Lower leg skin (tissue), 4 donors: ENCODE results near the gene PEA15. TPM values are rescaled to one million over a fixed set of nuclear protein-coding genes. Genes with fewer than 3 reads are reported as not detected.

Source experiments
- DNase-seq, 2 donors: peaks; one replicate each; pipeline ENCODE4 v3.0.0-alpha.2; 2019; ENCODE audit warnings: low spot score in 2 of 2
- H3K4me3 ChIP-seq: fragments of 200-600 bp; sonication (generic); 2 replicates; pipeline ENCODE4 v1.5.1; 2017; ENCODE audit warnings: mild to moderate bottlenecking, low read depth; ENCODE audit not compliant: poor library complexity, severe bottlenecking
- CTCF ChIP-seq, 3 donors: fragments of 450-650 bp; IDR thresholded peaks; one replicate each; pipeline ENCODE4 v1.5.1; 2016; ENCODE audit warnings: antibody characterized with exemption in 3 of 3, mild to moderate bottlenecking in 3 of 3, moderate library complexity in 2 of 3
- POLR2A ChIP-seq, 2 donors: fragments of 450-650 bp; IDR thresholded peaks; one replicate each; pipeline ENCODE4 v1.6.1; 2016 to 2017; ENCODE audit warnings: antibody characterized with exemption in 2 of 2, mild to moderate bottlenecking in 1 of 2, moderate library complexity in 1 of 2
- whole genome bisulfite sequencing, 2 donors: methylation state at CpG; one replicate each; pipeline ENCODE4 v1.1.5; 2018; 5-methylcytosine and 5-hydroxymethylcytosine counted together
- intact Hi-C: fragments of 100-400 bp; cut with DNase I; formaldehyde crosslinking; loops from one replicate; pipeline ENCODE4 v1.15.0; 2023; ENCODE audit warnings: low total_unique reads
- total RNA-seq, 4 donors: library from RNA; depleted of rRNA; stranded (reverse); fragments of >200 nt; gene quantifications; one replicate each; pipeline ENCODE4 v1.1.0, GENCODE V29; 2016

PEA15 gene
- total RNA-seq, 4 donors from 2014 or later: 50.7 to 76.6 (median 60.1) TPM

DNA sequence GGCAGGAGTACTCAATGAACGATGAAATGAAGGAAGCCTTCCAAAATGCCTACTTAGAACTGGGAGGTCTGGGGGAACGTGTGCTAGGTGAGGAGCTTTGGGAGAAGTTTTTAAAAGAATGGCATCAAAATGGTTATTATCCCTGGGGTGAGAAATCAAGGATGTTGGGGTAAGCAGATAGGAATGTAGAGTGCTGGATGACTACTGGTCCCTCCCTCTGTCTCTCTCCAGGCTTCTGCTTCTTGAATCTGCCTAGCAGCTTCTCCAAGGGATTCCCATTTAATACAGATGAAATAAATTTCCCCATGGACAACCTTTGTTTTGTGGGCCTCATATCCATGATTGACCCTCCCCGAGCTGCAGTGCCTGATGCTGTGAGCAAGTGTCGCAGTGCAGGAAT lies 33.8 kb upstream of the PEA15 start:
- H3K4me3 ChIP-seq: no peak overlapping the region
- DNase-seq: no peak
- intact Hi-C loops: no loop called here
- TF ChIP-seq CTCF (IDR thresholded peaks at IDR 0.05) (no peak), POLR2A (IDR thresholded peaks at IDR 0.05) (no peak)
- WGBS, 2 donors: 87 to 88% methylated on average over 4 of the region's 4 CpGs

DNA sequence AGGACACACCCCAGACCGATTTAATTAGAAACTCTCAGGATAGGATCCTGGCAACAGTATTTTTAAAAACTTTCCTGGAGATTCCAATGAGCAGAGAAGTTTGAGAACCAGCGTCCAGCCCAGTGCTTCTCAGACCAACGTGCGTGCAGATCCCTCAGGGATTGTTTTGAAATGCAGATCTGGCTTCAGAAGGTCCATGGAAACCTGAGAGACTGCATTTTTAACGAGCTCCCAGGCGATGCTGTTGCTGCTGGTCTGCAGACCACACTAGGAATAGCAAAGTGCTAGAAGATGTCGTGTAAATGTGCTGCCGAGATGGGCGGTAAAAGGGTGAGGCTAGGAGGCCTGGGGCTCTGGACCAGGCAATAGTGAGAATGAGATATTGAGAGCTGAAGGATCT lies 33.2 kb upstream of the PEA15 start:
- no peak for TF ChIP-seq POLR2A (IDR thresholded peaks at IDR 0.05)

DNA sequence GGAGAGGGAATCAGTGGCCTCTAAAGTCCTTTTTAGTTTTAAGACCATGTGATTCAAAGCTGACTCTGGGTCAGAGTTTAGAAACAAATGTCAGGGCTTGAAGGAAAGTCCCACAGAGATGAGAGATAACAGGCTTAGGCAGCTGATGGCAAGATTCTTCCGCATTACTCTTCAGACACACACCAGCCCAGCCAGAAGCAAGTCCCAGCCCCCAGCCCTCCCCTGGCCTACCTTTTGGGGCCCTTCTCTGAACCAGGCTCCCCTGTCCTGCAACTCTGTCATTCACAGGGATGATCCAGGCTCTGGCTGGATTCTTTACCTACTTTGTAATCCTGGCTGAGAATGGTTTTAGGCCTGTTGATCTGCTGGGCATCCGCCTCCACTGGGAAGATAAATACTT lies 28.0 kb upstream of the PEA15 start:
- intact Hi-C loops: no loop called here
- TF ChIP-seq CTCF (IDR thresholded peaks at IDR 0.05): no peak
- TF ChIP-seq POLR2A (IDR thresholded peaks at IDR 0.05): no peak
- WGBS, 2 donors: 86 to 88% methylated on average over 2 of the region's 2 CpGs
- DNase-seq: no peak
- no peak overlapping the region for H3K4me3 ChIP-seq

More for the DNA sequence above, 33.2 kb upstream of the PEA15 start:
- DNase-seq: no peak
- no peak overlapping the region for H3K4me3 ChIP-seq
- 67 to 68% methylated on average over 9 of the region's 9 CpGs for WGBS, 2 donors
- intact Hi-C loops: no loop called here

GRCh38 chr1:160177667-160178066 lies 27.5 kb upstream of the PEA15 start:
- WGBS, 2 donors: 75 to 85% methylated on average over 1 of the region's 1 CpG
- DNase-seq: no peak
- H3K4me3 ChIP-seq: no peak overlapping the region
- intact Hi-C loops: no loop called here
- TF ChIP-seq CTCF (IDR thresholded peaks at IDR 0.05) (no peak), POLR2A (IDR thresholded peaks at IDR 0.05) (no peak)

DNA sequence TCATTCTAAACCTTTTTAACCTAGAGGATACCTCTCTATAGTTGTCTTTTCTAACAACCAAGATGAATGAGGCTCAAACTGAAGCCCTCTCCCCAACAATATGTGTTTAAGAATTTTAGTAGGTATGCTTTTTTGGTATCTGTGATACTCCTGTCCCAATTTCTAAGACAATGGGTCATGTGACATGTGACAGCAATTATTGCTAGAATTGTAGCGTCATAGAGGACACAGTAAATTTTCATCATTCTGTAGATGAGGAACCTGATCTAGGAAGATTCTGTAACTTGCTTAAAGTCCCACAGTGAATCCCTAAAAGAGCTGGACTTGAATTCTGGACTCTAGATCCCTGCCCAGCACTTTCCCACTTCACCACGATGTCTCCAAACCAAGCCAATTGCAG lies 26.5 kb upstream of the PEA15 start:
- WGBS, 2 donors: 88 to 90% methylated on average over 2 of the region's 2 CpGs
- no peak for TF ChIP-seq POLR2A (IDR thresholded peaks at IDR 0.05)
- no peak for TF ChIP-seq CTCF (IDR thresholded peaks at IDR 0.05)
- intact Hi-C loops: no loop called here
- DNase-seq: no peak
- no peak overlapping the region for H3K4me3 ChIP-seq

DNA sequence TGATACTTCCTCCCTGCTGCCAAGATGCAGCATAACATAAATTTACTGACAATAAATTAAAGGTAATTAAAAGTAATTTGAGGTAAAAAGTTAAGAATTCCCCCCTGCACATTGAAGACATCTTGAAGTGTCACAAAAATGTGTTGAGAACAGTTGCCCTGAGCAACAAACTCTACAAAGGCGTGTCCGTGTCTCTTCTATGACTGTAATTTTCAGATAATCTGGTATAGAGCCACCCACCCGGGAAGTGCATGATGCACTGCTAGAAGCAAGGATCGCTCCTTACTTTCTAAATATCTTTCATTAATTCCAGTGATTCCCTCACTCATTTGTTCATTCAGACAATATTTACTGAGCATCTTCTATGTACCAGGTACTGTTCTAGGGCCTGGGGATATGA lies 25.8 kb upstream of the PEA15 start:
- no peak overlapping the region for H3K4me3 ChIP-seq
- TF ChIP-seq POLR2A (IDR thresholded peaks at IDR 0.05): no peak
- TF ChIP-seq CTCF (IDR thresholded peaks at IDR 0.05): no peak
- WGBS, 2 donors: 45 to 54% methylated on average over 4 of the region's 4 CpGs
- intact Hi-C loops: no loop called here
- DNase-seq: no peak
